ENCODE results near the gene TAS2R3.

The TAS2R3 gene

DNA sequence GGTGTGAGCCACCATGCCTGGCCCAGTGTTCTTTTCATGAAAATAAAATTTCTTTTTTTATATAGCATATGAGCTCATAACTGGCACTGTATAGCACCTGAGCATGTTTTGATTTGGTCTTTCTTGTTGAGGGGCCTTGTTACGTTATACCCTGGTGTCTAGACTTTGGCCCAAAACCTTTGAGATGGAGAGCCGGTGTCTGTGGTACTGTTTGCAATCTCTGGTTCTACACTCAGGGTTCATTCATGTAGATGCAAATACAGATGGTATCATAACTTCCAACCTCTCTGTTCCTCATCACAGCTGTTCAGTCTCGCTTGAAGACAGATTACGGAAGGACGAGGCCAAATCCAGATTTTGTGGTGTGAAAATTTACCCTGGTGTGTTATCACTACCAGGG is 26.0 kb downstream of the TAS2R3 start, which contains the start of gene TAS2R5:
Gene TAS2R5, plus strand, starts transcription at position 301 of the 400 bp plus-strand sequence. CDS start 145 bp downstream, outside the sequence.
- Histone ChIP-seq H3K27me3 (ENCODE audit: insufficient read depth, low read depth, severe bottlenecking) (no peaks in the 10 kb centered on the region), H3K9me3 (ENCODE audit: severe bottlenecking) (no peaks in the 10 kb centered on the region), H3K27ac (no peak within 1 kb of the TSS), H3K4me3 (ENCODE audit: low read depth, low read length) (no peak within 1 kb of the TSS), H3K36me3 (no peaks in the 10 kb centered on the region)
- TF ChIP-seq, protein P1, sequence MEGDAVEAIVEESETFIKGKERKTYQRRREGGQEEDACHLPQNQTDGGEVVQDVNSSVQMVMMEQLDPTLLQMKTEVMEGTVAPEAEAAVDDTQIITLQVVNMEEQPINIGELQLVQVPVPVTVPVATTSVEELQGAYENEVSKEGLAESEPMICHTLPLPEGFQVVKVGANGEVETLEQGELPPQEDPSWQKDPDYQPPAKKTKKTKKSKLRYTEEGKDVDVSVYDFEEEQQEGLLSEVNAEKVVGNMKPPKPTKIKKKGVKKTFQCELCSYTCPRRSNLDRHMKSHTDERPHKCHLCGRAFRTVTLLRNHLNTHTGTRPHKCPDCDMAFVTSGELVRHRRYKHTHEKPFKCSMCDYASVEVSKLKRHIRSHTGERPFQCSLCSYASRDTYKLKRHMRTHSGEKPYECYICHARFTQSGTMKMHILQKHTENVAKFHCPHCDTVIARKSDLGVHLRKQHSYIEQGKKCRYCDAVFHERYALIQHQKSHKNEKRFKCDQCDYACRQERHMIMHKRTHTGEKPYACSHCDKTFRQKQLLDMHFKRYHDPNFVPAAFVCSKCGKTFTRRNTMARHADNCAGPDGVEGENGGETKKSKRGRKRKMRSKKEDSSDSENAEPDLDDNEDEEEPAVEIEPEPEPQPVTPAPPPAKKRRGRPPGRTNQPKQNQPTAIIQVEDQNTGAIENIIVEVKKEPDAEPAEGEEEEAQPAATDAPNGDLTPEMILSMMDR (IDR thresholded peaks at IDR 0.05; ENCODE audit: low read depth, low read length), result no peak
- no peak for DNase-seq

DNA sequence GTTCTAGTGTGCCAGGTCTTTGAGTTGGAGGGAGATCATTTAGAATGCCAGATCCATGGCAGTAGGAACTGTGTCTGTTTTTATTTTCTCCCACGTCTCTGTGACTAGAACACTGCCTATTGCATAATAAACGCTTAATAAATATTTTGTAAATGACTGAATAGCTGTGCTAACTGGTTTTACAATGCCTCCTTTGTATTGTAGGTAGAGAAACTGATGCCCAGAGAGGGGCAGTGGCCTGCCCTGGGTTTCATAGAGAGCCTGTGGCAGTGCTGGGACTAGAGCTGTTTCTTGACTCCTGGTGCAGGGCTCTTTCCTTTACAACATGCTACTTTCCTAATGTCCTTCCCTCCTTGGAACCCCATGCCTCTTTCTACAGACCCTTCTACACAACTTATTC is 28.6 kb downstream of the TAS2R3 start:
- TF ChIP-seq, protein P1 (IDR thresholded peaks at IDR 0.05; ENCODE audit: low read depth, low read length), result no peak
- Histone ChIP-seq H3K36me3 (no peaks in the 10 kb centered on the region), H3K4me3 (ENCODE audit: low read depth, low read length) (no peak overlapping the region), H3K27ac (no peak overlapping the region), H3K9me3 (ENCODE audit: severe bottlenecking) (no peaks in the 10 kb centered on the region), H3K27me3 (ENCODE audit: insufficient read depth, low read depth, severe bottlenecking) (no peaks in the 10 kb centered on the region)
- DNase-seq, result no peak
